ENCODE measurements around the gene THPO. TPM values are rescaled to one million over a fixed set of nuclear protein-coding genes. Genes with fewer than 3 reads are reported as not detected.
A peak's percentile ranks its signal among the peaks of the same experiment; 100 is the strongest.

THPO gene
- 0.20 and 0.36 TPM in 2 replicates for polyA plus RNA-seq (2011; rRNA removed)
- polyA minus RNA-seq (2011; rRNA and poly(A)+ RNA removed), result not detected in 2 replicates

- CTCF ChIA-PET, result interaction anchor here (0.8 to 1.5 kb wide), 5 partner anchors 8 to 136 kb away, joined by 3 to 6 read pairs (median 3); no protein-coding TSS in a partner anchor
- no peak for DNase-seq (ENCODE audit: low read depth)
- TF ChIP-seq CTCF (IDR thresholded peaks at IDR 0.05; ENCODE audit: insufficient read depth, low read depth, low read length), result no peak
These were observed at the start of gene THPO for GRCh38 chr3:184377882-184378445. Gene THPO (minus strand): TSS chr3:184378207. CDS start chr3:184376259, 1,948 bp downstream.

GRCh38 chr3:184426691-184427141, 48.7 kb upstream of the THPO start:
- TF ChIP-seq CTCF (IDR thresholded peaks at IDR 0.05; ENCODE audit: insufficient read depth, low read depth, low read length), result no peak
- CTCF ChIA-PET, result interaction anchor here (1.0 to 2.0 kb wide), 2 partner anchors 42 to 87 kb away, joined by 3 to 5 read pairs; no protein-coding TSS in a partner anchor
- H3K27me3 ChIP-seq (ENCODE audit: control insufficient read depth, insufficient read depth, low read length), result peaks cover 2% of the 10 kb centered on the region; the same call in 1 of the 2 replicates
- no peak for DNase-seq (ENCODE audit: low read depth)
- H3K36me3 ChIP-seq (ENCODE audit: control insufficient read depth, insufficient read depth, low read length), result no peaks in the 10 kb centered on the region
- POLR2A ChIA-PET, result no interaction called here
- no peak overlapping the region for H3K4me3 ChIP-seq (ENCODE audit: low read depth, low read length)

More at GRCh38 chr3:184377882-184378445, at the start of gene THPO:
- POLR2A ChIA-PET, result no interaction called here
- Histone ChIP-seq H3K27me3 (ENCODE audit: control insufficient read depth, insufficient read depth, low read length) (peaks cover 19% of the 10 kb centered on the region), H3K4me3 (ENCODE audit: low read depth, low read length) (no peak within 1 kb of the TSS), H3K36me3 (ENCODE audit: control insufficient read depth, insufficient read depth, low read length) (no peaks in the 10 kb centered on the region)

- ChIA-PET CTCF (interaction anchor here (0.7 to 2.1 kb wide), 5 partner anchors 38 to 1476 kb away, joined by 3 to 8 read pairs (median 5); no protein-coding TSS in a partner anchor), POLR2A (no interaction called here)
- peaks cover 2% of the 10 kb centered on the region; the same call in 1 of the 2 replicates for H3K27me3 ChIP-seq (ENCODE audit: control insufficient read depth, insufficient read depth, low read length)
- no peak for DNase-seq (ENCODE audit: low read depth)
- no peaks in the 10 kb centered on the region for H3K36me3 ChIP-seq (ENCODE audit: control insufficient read depth, insufficient read depth, low read length)
- no peak overlapping the region for H3K4me3 ChIP-seq (ENCODE audit: low read depth, low read length)
- TF ChIP-seq CTCF (IDR thresholded peaks at IDR 0.05; ENCODE audit: insufficient read depth, low read depth, low read length), result no peak
These were observed 45.6 kb upstream of the THPO start for GRCh38 chr3:184423561-184423960.

- Histone ChIP-seq H3K4me3 (ENCODE audit: low read depth, low read length) (no peak overlapping the region), H3K36me3 (ENCODE audit: control insufficient read depth, insufficient read depth, low read length) (no peaks in the 10 kb centered on the region), H3K27me3 (ENCODE audit: control insufficient read depth, insufficient read depth, low read length) (peaks cover 2% of the 10 kb centered on the region; the same call in 1 of the 2 replicates)
- CTCF ChIA-PET, result interaction anchor here (1.4 to 5.8 kb wide), 9 partner anchors 9 to 359 kb away, joined by 3 to 92 read pairs (median 5); no protein-coding TSS in a partner anchor
- POLR2A ChIA-PET, result no interaction called here
- TF ChIP-seq CTCF (IDR thresholded peaks at IDR 0.05; ENCODE audit: insufficient read depth, low read depth, low read length), result no peak
- no peak for DNase-seq (ENCODE audit: low read depth)
These were observed 41.2 kb upstream of the THPO start for GRCh38 chr3:184419171-184419570.

GRCh38 chr3:184417619-184418327, 39.8 kb upstream of the THPO start:
- CTCF ChIA-PET, result interaction anchor here (0.6 to 5.8 kb wide), 21 partner anchors 10 to 360 kb away, joined by 3 to 92 read pairs (median 4); partner anchors contain the start of gene THPO
- DNase-seq (ENCODE audit: low read depth), result no peak

More at GRCh38 chr3:184417619-184418327, 39.8 kb upstream of the THPO start:
- POLR2A ChIA-PET, result no interaction called here
- TF ChIP-seq CTCF (IDR thresholded peaks at IDR 0.05; ENCODE audit: insufficient read depth, low read depth, low read length), result peak; percentile 95
- no peaks in the 10 kb centered on the region for H3K27me3 ChIP-seq (ENCODE audit: control insufficient read depth, insufficient read depth, low read length)
- no peaks in the 10 kb centered on the region for H3K36me3 ChIP-seq (ENCODE audit: control insufficient read depth, insufficient read depth, low read length)
- H3K4me3 ChIP-seq (ENCODE audit: low read depth, low read length), result no peak overlapping the region
